Ascending aorta (tissue), 2 donors: ENCODE data around the gene MBNL2. TPM values are rescaled to one million over a fixed set of nuclear protein-coding genes. Genes with fewer than 3 reads are reported as not detected.

Experiments used
- DNase-seq, 2 donors: peaks; one replicate each; pipeline ENCODE4 v3.0.0-alpha.2; 2019; ENCODE audit warnings: low spot score in 2 of 2
- H3K27ac ChIP-seq, 2 donors: fragments of 200-600 bp; sonication (generic); one replicate each; pipeline ENCODE4 v1.5.1; 2016 to 2017; ENCODE audit warnings: mild to moderate bottlenecking in 1 of 2
- H3K27me3 ChIP-seq: fragments of 200-600 bp; sonication (generic); one replicate; pipeline ENCODE4 v1.5.1; 2017
- H3K36me3 ChIP-seq, 2 donors: fragments of 200-600 bp; sonication (generic); one replicate each; pipeline ENCODE4 v1.5.1; 2016
- H3K4me1 ChIP-seq, 2 donors: fragments of 200-600 bp; sonication (generic); one replicate each; pipeline ENCODE4 v1.5.1; 2016 to 2017; ENCODE audit warnings: mild to moderate bottlenecking in 1 of 2
- H3K4me3 ChIP-seq, 2 donors: fragments of 200-600 bp; sonication (generic); one replicate each; pipeline ENCODE4 v1.5.1; 2016 to 2017; ENCODE audit warnings: mild to moderate bottlenecking in 1 of 2
- H3K9me3 ChIP-seq, 2 donors: fragments of 200-600 bp; sonication (generic); one replicate each; pipeline ENCODE4 v1.5.1; 2016
- CTCF ChIP-seq, 3 experiments: fragments of 200-600 bp in 2 of 3; fragments of 450-650 bp in 1 of 3; sonication (generic) in 2 of 3; IDR thresholded peaks; one replicate each; pipeline ENCODE4 v1.5.1; 2016 to 2019; ENCODE audit warnings: antibody characterized with exemption in 3 of 3, mild to moderate bottlenecking in 1 of 3, moderate library complexity in 1 of 3
- intact Hi-C: fragments of 100-400 bp; cut with DNase I; formaldehyde crosslinking; loops from one replicate; pipeline ENCODE4 v1.15.1; 2023
- total RNA-seq: library from RNA; depleted of rRNA; stranded (reverse); fragments of >200 nt; gene quantifications from one replicate; pipeline ENCODE4 v1.1.0, GENCODE V29; 2016

MBNL2 gene
- total RNA-seq, 1 donor from 2014 or later, result 38.7 TPM

DNA sequence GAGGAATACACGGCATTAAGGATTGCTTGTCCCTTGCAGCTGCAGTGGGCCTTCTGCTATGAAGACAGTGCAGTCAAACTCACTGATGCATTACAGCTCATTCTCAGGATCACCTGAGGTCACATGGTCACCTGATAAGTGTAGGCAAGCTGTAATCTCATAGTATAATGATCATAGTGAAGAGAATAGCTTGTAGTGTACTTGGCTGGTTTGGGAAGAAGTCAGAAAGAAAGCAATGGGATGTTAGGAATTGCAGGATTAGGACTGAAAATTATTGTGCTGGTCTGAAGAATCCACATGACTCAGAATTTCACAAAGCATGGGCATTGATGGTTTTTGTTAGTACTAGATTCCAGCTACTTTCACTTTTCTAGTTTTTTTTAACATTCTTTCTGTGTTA, 76.7 kb downstream of the MBNL2 start:
- Histone ChIP-seq H3K27ac (no peak overlapping the region), H3K36me3 (no peaks in the 10 kb centered on the region), H3K4me1 (peaks cover 0 to 15% of the 10 kb centered on the region in 2 donors), H3K27me3 (no peaks in the 10 kb centered on the region), H3K9me3 (no peaks in the 10 kb centered on the region), H3K4me3 (no peak overlapping the region)
- TF ChIP-seq CTCF (IDR thresholded peaks at IDR 0.05), result no peak
- DNase-seq, result no peak
- intact Hi-C loops, result loop anchor here (5.0 kb wide), 2 partner anchors 38 to 77 kb away; partner anchors contain the start of gene MBNL2

GRCh38 chr13:97300871-97301270, 78.7 kb downstream of the MBNL2 start:
- no peak for TF ChIP-seq CTCF (IDR thresholded peaks at IDR 0.05)
- no peak for DNase-seq
- Histone ChIP-seq H3K27me3 (no peaks in the 10 kb centered on the region), H3K36me3 (no peaks in the 10 kb centered on the region), H3K27ac (no peak overlapping the region), H3K4me1 (peaks cover 0 to 12% of the 10 kb centered on the region in 2 donors), H3K4me3 (no peak overlapping the region), H3K9me3 (no peaks in the 10 kb centered on the region)
- intact Hi-C loops, result no loop called here

- Histone ChIP-seq H3K4me1 (peaks cover 0 to 14% of the 10 kb centered on the region in 2 donors), H3K27ac (no peak overlapping the region)
Measured at GRCh38 chr13:97301382-97302095, 79.4 kb downstream of the MBNL2 start.

GRCh38 chr13:97302611-97303010, 80.5 kb downstream of the MBNL2 start:
- Histone ChIP-seq H3K9me3 (no peaks in the 10 kb centered on the region), H3K4me3 (no peak overlapping the region), H3K4me1 (peaks cover 0 to 17% of the 10 kb centered on the region in 2 donors), H3K36me3 (no peaks in the 10 kb centered on the region), H3K27ac (no peak overlapping the region), H3K27me3 (no peaks in the 10 kb centered on the region)
- intact Hi-C loops, result no loop called here
- no peak for TF ChIP-seq CTCF (IDR thresholded peaks at IDR 0.05)
- DNase-seq, result no peak

More at GRCh38 chr13:97301382-97302095, 79.4 kb downstream of the MBNL2 start:
- Histone ChIP-seq H3K27me3 (no peaks in the 10 kb centered on the region), H3K4me3 (no peak overlapping the region), H3K9me3 (no peaks in the 10 kb centered on the region), H3K36me3 (no peaks in the 10 kb centered on the region)
- intact Hi-C loops, result no loop called here
- no peak for DNase-seq
- no peak for TF ChIP-seq CTCF (IDR thresholded peaks at IDR 0.05)

DNA sequence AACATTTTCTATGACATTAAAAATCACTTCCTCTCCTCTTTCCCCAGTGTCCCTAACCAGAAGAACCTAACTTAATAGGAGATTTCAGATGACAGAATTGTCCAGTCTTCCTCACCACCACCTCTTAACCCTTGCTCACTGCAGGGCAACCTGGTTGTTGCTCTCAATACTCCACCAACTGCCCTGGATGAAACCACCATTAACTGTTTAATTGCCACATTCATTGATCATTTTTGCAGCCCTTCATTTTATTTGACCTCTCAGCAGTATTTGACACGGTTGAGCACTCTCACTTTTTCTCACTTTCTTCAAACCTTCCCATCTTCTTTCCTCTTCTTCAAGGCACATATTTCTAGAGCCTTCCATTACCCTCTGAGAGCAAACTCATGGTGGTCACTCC, 84.0 kb downstream of the MBNL2 start:
- intact Hi-C loops, result no loop called here
- Histone ChIP-seq H3K27ac (no peak overlapping the region), H3K4me1 (peaks cover 0 to 16% of the 10 kb centered on the region in 2 donors), H3K4me3 (no peak overlapping the region), H3K9me3 (no peaks in the 10 kb centered on the region), H3K27me3 (no peaks in the 10 kb centered on the region), H3K36me3 (no peaks in the 10 kb centered on the region)
- TF ChIP-seq CTCF (IDR thresholded peaks at IDR 0.05), result no peak
- DNase-seq, result no peak
